Endodermal cell (in vitro differentiated cells): ENCODE data around the gene RPS10. TPM values are rescaled to one million over a fixed set of nuclear protein-coding genes. Genes with fewer than 3 reads are reported as not detected.

Source experiments
- DNase-seq: peaks from one replicate; pipeline ENCODE4 v3.0.0-alpha.2; 2017
- H3K27ac ChIP-seq: 2 replicates; pipeline ENCODE4 v1.5.1; 2013; ENCODE audit warnings: mild to moderate bottlenecking, low read depth, low read length, moderate library complexity
- H3K27me3 ChIP-seq: 2 replicates; pipeline ENCODE4 v1.6.1; 2013; ENCODE audit warnings: mild to moderate bottlenecking, low read length, moderate library complexity; ENCODE audit not compliant: insufficient read depth, control insufficient read depth, poor library complexity, severe bottlenecking
- H3K36me3 ChIP-seq: 2 replicates; pipeline ENCODE4 v1.7.0; 2013; ENCODE audit warnings: mild to moderate bottlenecking, low read length, moderate library complexity; ENCODE audit not compliant: control insufficient read depth, insufficient read depth
- H3K4me1 ChIP-seq: one replicate; pipeline ENCODE4 v1.7.0; 2013; ENCODE audit warnings: low read length; ENCODE audit not compliant: control insufficient read depth, insufficient read depth
- H3K4me3 ChIP-seq: 2 replicates; pipeline ENCODE4 v1.5.1; 2013; ENCODE audit warnings: mild to moderate bottlenecking, low read length, moderate library complexity
- H3K9ac ChIP-seq: 2 replicates; pipeline ENCODE4 v1.6.1; 2013; ENCODE audit warnings: mild to moderate bottlenecking, low read length, moderate library complexity; ENCODE audit not compliant: poor library complexity, severe bottlenecking; ENCODE audit errors: extremely low read depth
- H3K9me3 ChIP-seq: 2 replicates; pipeline ENCODE4 v1.6.1; 2013; ENCODE audit warnings: mild to moderate bottlenecking, low read length, moderate library complexity; ENCODE audit not compliant: control insufficient read depth
- H3K27ac Mint-ChIP-seq: 2 replicates; pipeline ENCODE4 v1.8.0; 2020; ENCODE audit warnings: mixed read lengths
- H3K27me3 Mint-ChIP-seq: 2 replicates; pipeline ENCODE4 v1.8.0; 2021; ENCODE audit warnings: mild to moderate bottlenecking, mixed read lengths; ENCODE audit not compliant: insufficient read depth
- H3K36me3 Mint-ChIP-seq: 2 replicates; pipeline ENCODE4 v1.8.0; 2020; ENCODE audit warnings: low read depth, mixed read lengths
- H3K4me1 Mint-ChIP-seq: 2 replicates; pipeline ENCODE4 v1.8.0; 2020; ENCODE audit warnings: mixed read lengths
- H3K4me3 Mint-ChIP-seq: 2 replicates; pipeline ENCODE4 v1.8.0; 2020; ENCODE audit warnings: mild to moderate bottlenecking, moderate library complexity, mixed read lengths
- H3K9me3 Mint-ChIP-seq: 2 replicates; pipeline ENCODE4 v1.8.0; 2020; ENCODE audit warnings: mild to moderate bottlenecking, mixed read lengths
- WGBS, 2 experiments: methylation state at CpG; one replicate each; pipeline versions ENCODE4 v1.1.5 to v1.1.7; 2013; ENCODE audit warnings: missing lambda C conversion rate in 2 of 2, mixed read lengths in 1 of 2; ENCODE audit not compliant: insufficient coverage in 1 of 2, insufficient read length in 1 of 2; 5-methylcytosine and 5-hydroxymethylcytosine counted together
- total RNA-seq, 2 donors: library from RNA; stranded (reverse); fragmentation: NEBNext Ultra II Directional in 1 of 2; extraction: Animal tissue kit (Norgen Biotek cat#: 25700) in 1 of 2; gene quantifications; 2 replicates in 1 of 2; 3 replicates in 1 of 2; pipeline ENCODE4 v1.2.1, GENCODE V29; 2021
- TF ChIP-seq, protein P1 (sequence below): fragments of 200-600 bp; sonication (generic); conservative IDR thresholded peaks from 2 replicates; pipeline ENCODE4 v1.5.0; 2021; ENCODE audit warnings: antibody characterized with exemption, mild to moderate bottlenecking

Gene RPS10
- total RNA-seq, 2 donors from 2014 or later, result 1,892 to 2,030 TPM

DNA sequence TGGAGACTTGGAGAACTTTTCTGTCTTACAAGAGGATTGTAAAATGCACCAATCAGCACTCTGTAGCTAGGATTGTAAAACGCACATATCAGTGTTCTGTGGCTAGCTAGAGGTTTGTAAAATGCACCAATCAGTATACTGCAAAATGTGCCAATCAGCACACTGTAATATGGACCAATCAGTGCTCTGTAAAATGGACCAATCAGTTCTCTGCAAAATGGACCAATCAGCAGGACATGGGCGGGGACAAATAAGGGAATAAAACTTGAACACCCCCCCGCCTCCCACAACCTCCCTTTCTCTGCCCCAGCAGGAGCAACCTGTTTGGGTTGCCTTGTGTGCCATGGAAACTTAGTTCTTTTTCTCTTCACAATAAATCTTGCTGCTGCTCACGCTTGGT, 12.8 kb upstream of the RPS10 start:
- Histone ChIP-seq H3K9me3 (no peaks in the 10 kb centered on the region), H3K4me3 (no peak overlapping the region), H3K27ac (no peak overlapping the region), H3K27me3 (no peaks in the 10 kb centered on the region), H3K9ac (no peak overlapping the region), H3K36me3 (no peaks in the 10 kb centered on the region), H3K4me1 (no peaks in the 10 kb centered on the region)
- Mint-ChIP-seq H3K9me3 (peaks cover 29% of the 10 kb centered on the region), H3K27me3 (no peaks in the 10 kb centered on the region), H3K36me3 (peaks cover 2% of the 10 kb centered on the region), H3K4me1 (no peaks in the 10 kb centered on the region), H3K4me3 (no peak overlapping the region), H3K27ac (no peak overlapping the region)
- TF ChIP-seq, protein P1, sequence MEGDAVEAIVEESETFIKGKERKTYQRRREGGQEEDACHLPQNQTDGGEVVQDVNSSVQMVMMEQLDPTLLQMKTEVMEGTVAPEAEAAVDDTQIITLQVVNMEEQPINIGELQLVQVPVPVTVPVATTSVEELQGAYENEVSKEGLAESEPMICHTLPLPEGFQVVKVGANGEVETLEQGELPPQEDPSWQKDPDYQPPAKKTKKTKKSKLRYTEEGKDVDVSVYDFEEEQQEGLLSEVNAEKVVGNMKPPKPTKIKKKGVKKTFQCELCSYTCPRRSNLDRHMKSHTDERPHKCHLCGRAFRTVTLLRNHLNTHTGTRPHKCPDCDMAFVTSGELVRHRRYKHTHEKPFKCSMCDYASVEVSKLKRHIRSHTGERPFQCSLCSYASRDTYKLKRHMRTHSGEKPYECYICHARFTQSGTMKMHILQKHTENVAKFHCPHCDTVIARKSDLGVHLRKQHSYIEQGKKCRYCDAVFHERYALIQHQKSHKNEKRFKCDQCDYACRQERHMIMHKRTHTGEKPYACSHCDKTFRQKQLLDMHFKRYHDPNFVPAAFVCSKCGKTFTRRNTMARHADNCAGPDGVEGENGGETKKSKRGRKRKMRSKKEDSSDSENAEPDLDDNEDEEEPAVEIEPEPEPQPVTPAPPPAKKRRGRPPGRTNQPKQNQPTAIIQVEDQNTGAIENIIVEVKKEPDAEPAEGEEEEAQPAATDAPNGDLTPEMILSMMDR, result no peak
- WGBS, 2 experiments, result 72 to 100% methylated on average over 2 to 4 of the region's 4 CpGs
- no peak for DNase-seq

DNA sequence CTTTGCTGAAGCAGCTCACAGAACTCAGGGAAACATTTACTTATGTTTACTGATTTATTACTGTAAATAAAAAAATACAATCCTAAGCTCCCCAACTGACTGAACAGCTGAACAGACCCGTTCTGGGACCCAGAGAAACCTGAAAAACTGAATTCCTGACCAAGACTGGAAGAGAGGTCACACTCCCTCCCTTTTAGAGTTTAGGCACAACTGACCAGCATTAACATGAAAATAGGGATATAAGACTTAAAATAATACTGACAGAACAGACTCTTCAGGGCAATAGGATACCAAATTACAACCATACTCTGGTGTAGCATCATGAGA, 11.7 kb upstream of the RPS10 start:
- H3K27ac ChIP-seq, result no peak overlapping the region
- H3K9me3 ChIP-seq, result no peaks in the 10 kb centered on the region
- Mint-ChIP-seq H3K27me3 (no peaks in the 10 kb centered on the region), H3K4me3 (no peak overlapping the region), H3K9me3 (peaks cover 29% of the 10 kb centered on the region), H3K4me1 (no peaks in the 10 kb centered on the region), H3K36me3 (peaks cover 2% of the 10 kb centered on the region), H3K27ac (no peak overlapping the region)
- TF ChIP-seq, protein P1, result no peak
- no peaks in the 10 kb centered on the region for H3K36me3 ChIP-seq
- no peak overlapping the region for H3K4me3 ChIP-seq
- no peaks in the 10 kb centered on the region for H3K27me3 ChIP-seq
- no peak for DNase-seq
- 93 to 100% methylated on average over 1 of the region's 1 CpG for WGBS, 2 experiments
- no peaks in the 10 kb centered on the region for H3K4me1 ChIP-seq
- no peak overlapping the region for H3K9ac ChIP-seq

DNA sequence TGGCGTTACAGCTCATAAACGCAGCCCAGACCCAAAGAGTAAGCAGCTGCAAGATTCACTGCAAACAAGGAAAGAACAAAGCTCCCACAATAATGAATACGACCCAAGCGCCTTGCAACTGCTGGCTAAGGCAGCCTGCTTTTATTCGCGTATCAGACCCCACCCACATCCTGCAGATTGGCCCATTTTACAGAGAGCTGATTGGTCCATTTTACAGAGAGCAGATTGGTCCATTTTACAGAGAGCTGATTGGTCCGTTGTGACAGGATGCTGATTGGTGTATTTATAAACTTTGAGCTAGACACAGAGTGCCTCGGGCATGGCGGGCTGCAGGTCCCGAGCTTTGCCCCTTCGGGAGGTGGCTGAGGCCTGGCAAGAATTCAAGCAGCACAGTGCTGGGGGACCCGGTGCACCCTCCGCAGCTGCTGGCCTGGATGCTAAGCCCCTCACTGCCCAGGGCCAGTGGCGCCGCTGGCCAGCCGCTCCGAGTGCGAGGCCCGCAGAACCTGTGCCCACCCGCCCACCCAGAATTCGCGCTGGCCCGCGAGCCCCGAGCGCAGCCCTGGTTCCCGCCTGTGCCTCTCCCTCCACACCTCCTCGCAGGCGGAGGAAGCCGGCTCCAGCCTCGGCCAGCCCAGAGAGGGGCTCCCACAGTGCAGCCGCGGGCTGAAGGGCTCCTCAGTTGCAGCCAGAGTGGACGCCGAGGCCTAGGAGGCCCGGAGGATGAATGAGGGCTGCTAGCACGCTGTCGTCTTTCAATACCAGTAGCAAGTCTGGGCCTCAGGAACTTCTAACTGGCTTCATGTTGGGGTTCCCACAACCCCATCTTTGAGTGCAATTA, 11.2 kb upstream of the RPS10 start:
- Histone ChIP-seq H3K9me3 (no peaks in the 10 kb centered on the region), H3K36me3 (no peaks in the 10 kb centered on the region), H3K4me3 (no peak overlapping the region), H3K27ac (no peak overlapping the region), H3K9ac (no peak overlapping the region), H3K4me1 (no peaks in the 10 kb centered on the region), H3K27me3 (no peaks in the 10 kb centered on the region)
- Mint-ChIP-seq H3K27ac (no peak overlapping the region), H3K36me3 (peaks cover 2% of the 10 kb centered on the region), H3K4me1 (no peaks in the 10 kb centered on the region), H3K9me3 (peaks cover 29% of the 10 kb centered on the region), H3K4me3 (no peak overlapping the region), H3K27me3 (no peaks in the 10 kb centered on the region)
- TF ChIP-seq, protein P1, result no peak
- DNase-seq, result no peak
- 91 to 94% methylated on average over 18 to 38 of the region's 38 CpGs for WGBS, 2 experiments
